T-helper 2 cell treated with Interferon-gamma antibody and Interleukin-4, amounts not matched to agents 5 μg/mL and 100 μg/mL, for 36 hours (primary cell): ENCODE measurements around the gene IFIT1.
"Not testable (repeated sequence)": the region's sequence is repeated elsewhere in the genome, so short reads cannot be mapped to it uniquely, and the experiment has no call there.

Source experiments
- DNase-seq: peaks from one replicate; pipeline ENCODE4 v3.0.0; 2021; ENCODE audit warnings: low spot score
- H3K27ac Mint-ChIP-seq: one replicate; pipeline ENCODE4 v1.8.0; 2021; ENCODE audit warnings: mild to moderate bottlenecking, mixed read lengths
- H3K27me3 Mint-ChIP-seq: one replicate; pipeline ENCODE4 v1.8.0; 2021; ENCODE audit warnings: low read depth, mixed read lengths
- H3K36me3 Mint-ChIP-seq: one replicate; pipeline ENCODE4 v1.8.0; 2021; ENCODE audit warnings: low read depth, mixed read lengths
- H3K4me1 Mint-ChIP-seq: one replicate; pipeline ENCODE4 v1.8.0; 2021; ENCODE audit warnings: low read depth, mixed read lengths
- H3K4me3 Mint-ChIP-seq: one replicate; pipeline ENCODE4 v1.8.0; 2022; ENCODE audit warnings: mild to moderate bottlenecking, moderate library complexity, mixed read lengths
- H3K9me3 Mint-ChIP-seq: one replicate; pipeline ENCODE4 v1.8.0; 2021; ENCODE audit warnings: mixed read lengths

Gene IFIT1

GRCh38 chr10:89421018-89421476, 28.6 kb downstream of the IFIT1 start:
- Mint-ChIP-seq H3K4me1 (peaks cover 29% of the 10 kb centered on the region), H3K27me3 (no peaks in the 10 kb centered on the region), H3K36me3 (peaks cover 47% of the 10 kb centered on the region), H3K9me3 (no peaks in the 10 kb centered on the region), H3K4me3 (no peak overlapping the region), H3K27ac (no peak overlapping the region)
- no peak for DNase-seq

- DNase-seq, result no peak
- peaks cover 17% of the 10 kb centered on the region for H3K27me3 Mint-ChIP-seq
- peaks cover 26% of the 10 kb centered on the region for H3K36me3 Mint-ChIP-seq
- no peak overlapping the region for H3K27ac Mint-ChIP-seq
- H3K9me3 Mint-ChIP-seq, result no peaks in the 10 kb centered on the region
- peaks cover 7% of the 10 kb centered on the region for H3K4me1 Mint-ChIP-seq
- H3K4me3 Mint-ChIP-seq, result no peak overlapping the region
Measured at GRCh38 chr10:89425000-89425399, 32.6 kb downstream of the IFIT1 start.

- no peaks in the 10 kb centered on the region for H3K9me3 Mint-ChIP-seq
- H3K27me3 Mint-ChIP-seq, result peaks cover 21% of the 10 kb centered on the region
- H3K4me3 Mint-ChIP-seq, result no peak overlapping the region
- no peak overlapping the region for H3K27ac Mint-ChIP-seq
- H3K4me1 Mint-ChIP-seq, result peaks cover 2% of the 10 kb centered on the region
- no peak for DNase-seq
- H3K36me3 Mint-ChIP-seq, result peaks cover 14% of the 10 kb centered on the region
Measured at GRCh38 chr10:89426230-89426868, 33.9 kb downstream of the IFIT1 start.

- H3K4me3 Mint-ChIP-seq, result no peak overlapping the region
- peaks cover 32% of the 10 kb centered on the region for H3K27me3 Mint-ChIP-seq
- no peak for DNase-seq
- no peak overlapping the region for H3K27ac Mint-ChIP-seq
- no peaks in the 10 kb centered on the region for H3K9me3 Mint-ChIP-seq
- peaks cover 5% of the 10 kb centered on the region for H3K36me3 Mint-ChIP-seq
- peaks cover 2% of the 10 kb centered on the region for H3K4me1 Mint-ChIP-seq
Measured at GRCh38 chr10:89427629-89428028, 35.2 kb downstream of the IFIT1 start.

- no peak for DNase-seq
- Mint-ChIP-seq H3K4me1 (no peaks in the 10 kb centered on the region), H3K4me3 (no peak overlapping the region), H3K27ac (no peak overlapping the region), H3K36me3 (no peaks in the 10 kb centered on the region), H3K27me3 (peaks cover 41% of the 10 kb centered on the region), H3K9me3 (no peaks in the 10 kb centered on the region)
Measured at GRCh38 chr10:89428877-89429276, 36.5 kb downstream of the IFIT1 start.

GRCh38 chr10:89431977-89432376, 39.6 kb downstream of the IFIT1 start:
- no peak for DNase-seq
- H3K4me3 Mint-ChIP-seq, result no peak overlapping the region

GRCh38 chr10:89438525-89438924, 46.1 kb downstream of the IFIT1 start:
- no peaks in the 10 kb centered on the region for H3K9me3 Mint-ChIP-seq
- no peak overlapping the region for H3K4me3 Mint-ChIP-seq
- no peak for DNase-seq
- no peaks in the 10 kb centered on the region for H3K4me1 Mint-ChIP-seq
- H3K27me3 Mint-ChIP-seq, result peaks cover 47% of the 10 kb centered on the region
- H3K27ac Mint-ChIP-seq, result no peak overlapping the region
- H3K36me3 Mint-ChIP-seq, result no peaks in the 10 kb centered on the region

More at GRCh38 chr10:89431977-89432376, 39.6 kb downstream of the IFIT1 start:
- H3K27me3 Mint-ChIP-seq, result peaks cover 66% of the 10 kb centered on the region
- no peaks in the 10 kb centered on the region for H3K9me3 Mint-ChIP-seq
- no peaks in the 10 kb centered on the region for H3K36me3 Mint-ChIP-seq
- H3K4me1 Mint-ChIP-seq, result no peaks in the 10 kb centered on the region
- H3K27ac Mint-ChIP-seq, result no peak overlapping the region

GRCh38 chr10:89440226-89441009, 48.0 kb downstream of the IFIT1 start:
- Mint-ChIP-seq H3K27me3 (peaks cover 32% of the 10 kb centered on the region), H3K36me3 (no peaks in the 10 kb centered on the region), H3K27ac (no peak overlapping the region), H3K9me3 (no peaks in the 10 kb centered on the region), H3K4me3 (no peak overlapping the region), H3K4me1 (no peaks in the 10 kb centered on the region)
- DNase-seq, result no peak

GRCh38 chr10:89442289-89442688, 49.9 kb downstream of the IFIT1 start:
- no peak overlapping the region for H3K27ac Mint-ChIP-seq
- H3K36me3 Mint-ChIP-seq, result no peaks in the 10 kb centered on the region

GRCh38 chr10:89444819-89445218, 52.4 kb downstream of the IFIT1 start:
- not testable (repeated sequence) for H3K36me3 Mint-ChIP-seq, H3K9me3 Mint-ChIP-seq, H3K27ac Mint-ChIP-seq, H3K4me1 Mint-ChIP-seq, DNase-seq, H3K4me3 Mint-ChIP-seq
- H3K27me3 Mint-ChIP-seq, result peaks cover 21% of the 10 kb centered on the region

More at GRCh38 chr10:89442289-89442688, 49.9 kb downstream of the IFIT1 start:
- Mint-ChIP-seq H3K27me3 (peaks cover 23% of the 10 kb centered on the region), H3K4me1 (no peaks in the 10 kb centered on the region), H3K9me3 (no peaks in the 10 kb centered on the region), H3K4me3 (no peak overlapping the region)
- DNase-seq, result no peak

- Mint-ChIP-seq H3K4me3 (no peak overlapping the region), H3K27me3 (peaks cover 22% of the 10 kb centered on the region), H3K36me3 (no peaks in the 10 kb centered on the region)
Measured at GRCh38 chr10:89450901-89451300, 58.5 kb downstream of the IFIT1 start.

GRCh38 chr10:89452193-89452592, 59.8 kb downstream of the IFIT1 start:
- Mint-ChIP-seq H3K27me3 (peaks cover 25% of the 10 kb centered on the region), H3K9me3 (no peaks in the 10 kb centered on the region), H3K4me3 (no peak overlapping the region), H3K36me3 (no peaks in the 10 kb centered on the region), H3K4me1 (no peaks in the 10 kb centered on the region), H3K27ac (no peak overlapping the region)
- no peak for DNase-seq

More at GRCh38 chr10:89450901-89451300, 58.5 kb downstream of the IFIT1 start:
- DNase-seq, result no peak
- no peaks in the 10 kb centered on the region for H3K9me3 Mint-ChIP-seq
- no peak overlapping the region for H3K27ac Mint-ChIP-seq
- no peaks in the 10 kb centered on the region for H3K4me1 Mint-ChIP-seq

- H3K27me3 Mint-ChIP-seq, result peaks cover 20% of the 10 kb centered on the region
- no peak for DNase-seq
- H3K27ac Mint-ChIP-seq, result no peak overlapping the region
- no peaks in the 10 kb centered on the region for H3K36me3 Mint-ChIP-seq
- no peak overlapping the region for H3K4me3 Mint-ChIP-seq
- H3K9me3 Mint-ChIP-seq, result no peaks in the 10 kb centered on the region
- H3K4me1 Mint-ChIP-seq, result no peaks in the 10 kb centered on the region
Measured at GRCh38 chr10:89454561-89455347, 62.3 kb downstream of the IFIT1 start.
